Thoracic aorta (tissue), 2 donors: ENCODE results near the gene GTF2H1. TPM values are rescaled to one million over a fixed set of nuclear protein-coding genes. Genes with fewer than 3 reads are reported as not detected.

Experiments
- ATAC-seq: fragments of 150-250 bp; one replicate; pipeline ENCODE4 v1.8.0; 2017; ENCODE audit warnings: low read depth; ENCODE audit not compliant: insufficient number of reproducible peaks, low FRiP score
- DNase-seq: peaks from one replicate; pipeline ENCODE4 v3.0.0-alpha.2; 2020; ENCODE audit warnings: low spot score
- H3K27ac ChIP-seq, 2 donors: fragments of 200-600 bp; sonication (generic); 1 replicate in 1 of 2; 2 replicates in 1 of 2; pipeline ENCODE4 v1.5.1; 2016; ENCODE audit warnings: mild to moderate bottlenecking in 2 of 2, moderate library complexity in 2 of 2
- H3K27me3 ChIP-seq: fragments of 200-600 bp; sonication (generic); replicated peaks from 2 replicates; pipeline ENCODE4 v1.6.0; 2016; ENCODE audit warnings: mild to moderate bottlenecking; ENCODE audit not compliant: insufficient read depth
- H3K36me3 ChIP-seq: fragments of 200-600 bp; sonication (generic); one replicate; pipeline ENCODE4 v1.5.1; 2016
- H3K4me1 ChIP-seq, 2 donors: fragments of 200-600 bp; sonication (generic); 1 replicate in 1 of 2; 2 replicates in 1 of 2; pipeline versions ENCODE4 v1.5.1 to v1.6.0; 2016; ENCODE audit warnings: low read depth in 2 of 2, mild to moderate bottlenecking in 1 of 2; ENCODE audit not compliant: control insufficient read depth in 1 of 2
- H3K4me3 ChIP-seq: fragments of 200-600 bp; sonication (generic); 2 replicates; pipeline ENCODE4 v1.5.1; 2016; ENCODE audit warnings: mild to moderate bottlenecking
- H3K9me3 ChIP-seq: fragments of 200-600 bp; sonication (generic); 2 replicates; pipeline ENCODE4 v1.5.1; 2016
- CTCF ChIP-seq: fragments of 200-600 bp; sonication (generic); IDR thresholded peaks from one replicate; pipeline ENCODE4 v1.5.1; 2019; ENCODE audit warnings: antibody characterized with exemption
- total RNA-seq, 2 donors: library from RNA; depleted of rRNA; stranded (reverse); fragments of >200 nt; gene quantifications; one replicate each; pipeline versions ENCODE4 v1.1.0 to v1.2.3, GENCODE V29; 2016

GTF2H1 gene
- total RNA-seq, 2 donors from 2014 or later, result 32.9 to 58.1 TPM

GRCh38 chr11:18365741-18366140 lies 43.4 kb downstream of the GTF2H1 start:
- Histone ChIP-seq H3K36me3 (peaks cover 37% of the 10 kb centered on the region), H3K27me3 (no peaks in the 10 kb centered on the region), H3K27ac (no peak overlapping the region), H3K4me3 (no peak overlapping the region), H3K9me3 (no peaks in the 10 kb centered on the region), H3K4me1 (no peaks in the 10 kb centered on the region)
- no peak for DNase-seq
- no peak for ATAC-seq
- no peak for TF ChIP-seq CTCF

DNA sequence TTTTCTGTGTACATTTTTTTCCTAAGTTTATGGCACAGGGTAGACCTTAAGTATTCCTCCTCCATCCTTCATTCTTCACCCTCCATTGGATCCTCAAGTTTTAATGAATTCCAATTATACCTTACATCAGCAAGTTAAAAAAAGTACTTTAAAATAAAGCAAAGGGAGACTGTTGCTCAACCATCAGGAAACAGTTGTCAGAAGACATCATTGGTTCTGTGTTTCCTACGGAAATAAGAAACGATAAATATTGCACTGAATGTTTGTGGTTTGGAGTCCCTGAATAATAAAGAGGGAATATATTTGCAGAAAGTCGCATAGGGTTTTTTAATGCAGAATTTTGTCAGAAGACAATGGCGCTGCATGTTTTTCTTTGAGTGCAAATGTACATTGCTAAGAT lies 43.9 kb downstream of the GTF2H1 start:
- H3K36me3 ChIP-seq, result peaks cover 34% of the 10 kb centered on the region
- H3K27me3 ChIP-seq, result no peaks in the 10 kb centered on the region
- H3K4me3 ChIP-seq, result no peak overlapping the region
- no peaks in the 10 kb centered on the region for H3K4me1 ChIP-seq
- no peaks in the 10 kb centered on the region for H3K9me3 ChIP-seq
- ATAC-seq (no peak), DNase-seq (no peak)
- no peak for TF ChIP-seq CTCF
- H3K27ac ChIP-seq, result no peak overlapping the region

DNA sequence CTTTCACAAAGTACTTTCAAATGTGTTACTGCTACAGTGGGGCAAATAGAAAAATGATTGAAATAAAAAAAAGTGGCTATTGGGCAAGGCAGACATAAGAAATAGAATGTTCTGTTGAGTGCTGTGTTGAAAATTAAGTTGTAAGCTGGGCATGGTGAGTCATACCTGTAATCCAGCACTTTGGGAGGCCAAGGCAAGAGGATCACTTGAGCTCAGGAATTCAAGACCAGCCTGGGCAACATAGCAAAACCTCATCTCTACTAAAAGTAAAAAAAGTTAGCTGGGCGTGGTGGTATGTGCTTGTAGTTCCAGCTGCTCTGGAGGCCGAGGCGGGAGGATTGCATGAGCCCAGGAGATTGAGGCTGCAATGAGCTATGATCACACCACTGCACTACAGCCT lies 45.1 kb downstream of the GTF2H1 start:
- no peak overlapping the region for H3K27ac ChIP-seq
- H3K4me1 ChIP-seq, result no peaks in the 10 kb centered on the region
- H3K9me3 ChIP-seq, result no peaks in the 10 kb centered on the region
- peaks cover 26% of the 10 kb centered on the region for H3K36me3 ChIP-seq
- TF ChIP-seq CTCF, result no peak
- ATAC-seq (no peak), DNase-seq (no peak)
- H3K4me3 ChIP-seq, result no peak overlapping the region
- H3K27me3 ChIP-seq, result no peaks in the 10 kb centered on the region

- Histone ChIP-seq H3K4me1 (no peaks in the 10 kb centered on the region), H3K27me3 (no peaks in the 10 kb centered on the region), H3K4me3 (no peak overlapping the region), H3K36me3 (peaks cover 24% of the 10 kb centered on the region), H3K9me3 (no peaks in the 10 kb centered on the region), H3K27ac (no peak overlapping the region)
- DNase-seq (no peak), ATAC-seq (no peak)
- no peak for TF ChIP-seq CTCF
Measured at GRCh38 chr11:18368221-18368620, 45.9 kb downstream of the GTF2H1 start.

DNA sequence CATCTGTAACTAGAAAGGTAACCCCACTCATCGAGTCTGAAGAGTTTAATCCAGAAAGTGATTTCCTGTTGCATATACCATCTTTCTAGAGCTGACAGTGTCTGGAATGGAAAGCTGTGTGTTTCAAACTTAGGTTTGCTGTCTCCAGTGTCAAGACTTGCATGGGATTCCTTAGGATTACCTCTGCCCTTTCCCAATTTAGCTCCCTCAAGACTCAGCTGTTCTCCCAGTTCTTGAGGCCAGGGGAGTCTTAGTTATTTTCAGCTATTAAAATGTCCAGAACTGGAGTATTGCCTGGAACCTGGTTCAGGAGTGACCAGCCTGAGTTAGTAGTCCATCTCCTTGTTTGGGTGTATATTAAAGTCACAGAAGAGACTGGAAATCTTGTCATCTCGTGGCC lies 47.0 kb downstream of the GTF2H1 start:
- Histone ChIP-seq H3K4me3 (no peak overlapping the region), H3K36me3 (peaks cover 15% of the 10 kb centered on the region), H3K27ac (peak overlapping the region in 1 of 2 donors; percentile 34), H3K4me1 (no peaks in the 10 kb centered on the region), H3K9me3 (no peaks in the 10 kb centered on the region), H3K27me3 (no peaks in the 10 kb centered on the region)
- ATAC-seq (no peak), DNase-seq (no peak)
- TF ChIP-seq CTCF, result no peak
